ENCODE measurements around the gene C1orf105.

GRCh38 chr1:172405912-172406311, 14.6 kb upstream of the C1orf105 start:
- TF ChIP-seq CTCF (IDR thresholded peaks at IDR 0.05) (no peak), POLR2A (IDR thresholded peaks at IDR 0.05) (no peak)

All from suprapubic skin (tissue), 3 donors.